GM12874 (cell line): Measurements from ENCODE around the gene MALRD1.

Source experiments
- CTCF ChIP-seq: IDR thresholded peaks from 2 replicates; pipeline ENCODE4 v1.5.1; 2011; ENCODE audit warnings: low read depth, mild to moderate bottlenecking, control low read depth, low read length, moderate library complexity; ENCODE audit not compliant: insufficient read depth

The MALRD1 gene

GRCh38 chr10:19783721-19784120, 735.1 kb downstream of the MALRD1 start:
- no peak for TF ChIP-seq CTCF
